Psoas muscle (tissue), 8 donors: ENCODE measurements around the gene DUSP18. TPM values are rescaled to one million over a fixed set of nuclear protein-coding genes. Genes with fewer than 3 reads are reported as not detected.

Experiments used
- ATAC-seq, 4 donors: fragments of 200-7000 bp; cut with Tn5 transposase; one replicate each; pipeline ENCODE4 v1.9.1; 2020; ENCODE audit warnings: moderate library complexity in 3 of 4, mild to moderate bottlenecking in 2 of 4
- DNase-seq, 2 donors: peaks; one replicate each; pipeline ENCODE4 v3.0.0-alpha.2; 2020
- H3K27ac ChIP-seq: fragments of 200-600 bp; one replicate; pipeline ENCODE4 v1.8.0; 2022
- H3K27me3 ChIP-seq, 3 donors: fragments of 200-600 bp in 1 of 3; one replicate each; pipeline versions ENCODE4 v1.6.1 to v1.8.0; 2013 to 2022; ENCODE audit warnings: low read length in 2 of 3, mild to moderate bottlenecking in 2 of 3, moderate library complexity in 1 of 3; ENCODE audit not compliant: insufficient read depth in 3 of 3
- H3K36me3 ChIP-seq, 2 donors: fragments of 200-600 bp in 1 of 2; one replicate each; pipeline versions ENCODE4 v1.6.1 to v1.8.0; 2013 to 2022; ENCODE audit warnings: low read depth in 1 of 2, mild to moderate bottlenecking in 1 of 2, moderate library complexity in 1 of 2; ENCODE audit not compliant: insufficient read depth in 1 of 2
- H3K4me1 ChIP-seq: fragments of 200-600 bp; one replicate; pipeline ENCODE4 v1.8.0; 2022
- H3K4me3 ChIP-seq: fragments of 200-600 bp; one replicate; pipeline ENCODE4 v1.8.0; 2022; ENCODE audit warnings: mild to moderate bottlenecking
- H3K9me3 ChIP-seq: fragments of 200-600 bp; one replicate; pipeline ENCODE4 v1.8.0; 2022
- WGBS, 3 donors: extraction: QIAGEN DNeasy Blood & Tissue Kit; methylation state at CpG; one replicate each; pipeline versions ENCODE4 v1.1.6 to v1.1.7; 2013; 5-methylcytosine and 5-hydroxymethylcytosine counted together
- intact Hi-C, 2 donors: fragments of 100-400 bp; cut with DNase I; formaldehyde crosslinking; loops; one replicate each; pipeline versions ENCODE4 v1.11.0 to v1.14.2; 2022
- polyA plus RNA-seq, 3 donors: library from polyadenylated mRNA; stranded (reverse); fragments of 200-250 nt; gene quantifications; one replicate each; pipeline ENCODE4 v1.2.3, GENCODE V29; 2013
- total RNA-seq, 4 donors: library from RNA; stranded (reverse); fragmentation: NEBNext Ultra II Directional in 2 of 4; extraction: Animal tissue kit (Norgen Biotek cat#: 25700) in 2 of 4; gene quantifications; one replicate each; pipeline versions ENCODE4 v1.2.1 to v1.2.4, GENCODE V29; 2021 to 2023
- TF ChIP-seq, protein P1 (sequence below): fragments of 200-600 bp; IDR thresholded peaks from one replicate; pipeline ENCODE4 v1.8.0; 2022; ENCODE audit warnings: antibody characterized with exemption
- donor health status: healthy with polysubstance abuse.
- donor health status: DM: no; HTN: no; CAD: no; lungs with moderate emphysema.
- donor health status: Bipolar disorder and iron deficiency.
- donor health status: healthy.
- donor health status: DM: yes; HTN: yes; CAD: no.
- donor health status: DM: no; HTN: no; CAD: no.
- donor health status: DM: no; HTN: no; CAD: no.
- donor health status: DM: yes; HTN: yes; CAD: no.

The DUSP18 gene
- total and polyA plus RNA-seq, 7 donors: 0.65 to 3.8 (median 1.3) TPM

GRCh38 chr22:30665786-30666185 lies 1.9 kb downstream of the DUSP18 start:
- TF ChIP-seq, protein P1, sequence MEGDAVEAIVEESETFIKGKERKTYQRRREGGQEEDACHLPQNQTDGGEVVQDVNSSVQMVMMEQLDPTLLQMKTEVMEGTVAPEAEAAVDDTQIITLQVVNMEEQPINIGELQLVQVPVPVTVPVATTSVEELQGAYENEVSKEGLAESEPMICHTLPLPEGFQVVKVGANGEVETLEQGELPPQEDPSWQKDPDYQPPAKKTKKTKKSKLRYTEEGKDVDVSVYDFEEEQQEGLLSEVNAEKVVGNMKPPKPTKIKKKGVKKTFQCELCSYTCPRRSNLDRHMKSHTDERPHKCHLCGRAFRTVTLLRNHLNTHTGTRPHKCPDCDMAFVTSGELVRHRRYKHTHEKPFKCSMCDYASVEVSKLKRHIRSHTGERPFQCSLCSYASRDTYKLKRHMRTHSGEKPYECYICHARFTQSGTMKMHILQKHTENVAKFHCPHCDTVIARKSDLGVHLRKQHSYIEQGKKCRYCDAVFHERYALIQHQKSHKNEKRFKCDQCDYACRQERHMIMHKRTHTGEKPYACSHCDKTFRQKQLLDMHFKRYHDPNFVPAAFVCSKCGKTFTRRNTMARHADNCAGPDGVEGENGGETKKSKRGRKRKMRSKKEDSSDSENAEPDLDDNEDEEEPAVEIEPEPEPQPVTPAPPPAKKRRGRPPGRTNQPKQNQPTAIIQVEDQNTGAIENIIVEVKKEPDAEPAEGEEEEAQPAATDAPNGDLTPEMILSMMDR: no peak
- Histone ChIP-seq H3K9me3 (no peaks in the 10 kb centered on the region), H3K27me3 (no peaks in the 10 kb centered on the region), H3K4me1 (peaks cover 6% of the 10 kb centered on the region), H3K27ac (no peak overlapping the region), H3K4me3 (no peak overlapping the region), H3K36me3 (peaks cover 3 to 25% of the 10 kb centered on the region in 2 donors)
- DNase-seq: no peak
- 88 to 93% (median 89%) methylated on average over 4 of the region's 4 CpGs for WGBS, 3 donors
- intact Hi-C loops: loop anchor here in 1 of 2 donors (5.0 kb wide), 1 partner anchor 33 kb away; no protein-coding TSS in a partner anchor
- ATAC-seq: no peak

DNA sequence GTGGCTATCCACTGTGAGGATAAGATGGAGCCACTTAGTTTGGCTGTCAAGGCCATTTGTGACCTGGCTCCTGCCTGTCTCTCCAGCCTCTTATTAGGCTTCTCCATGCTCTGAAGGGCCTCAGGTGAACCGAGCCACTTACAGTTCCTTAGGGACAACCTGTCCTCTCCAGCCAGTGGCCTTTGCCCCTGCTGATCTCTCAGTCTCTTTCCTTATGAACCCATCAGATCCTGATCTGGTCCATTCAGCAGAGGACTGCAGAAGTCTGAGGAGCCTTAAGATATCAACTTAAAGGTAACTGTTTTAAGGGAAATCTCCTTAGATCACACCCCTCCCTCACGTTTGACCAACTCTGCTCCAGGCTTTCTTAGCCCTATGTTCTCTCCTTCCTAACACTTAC lies 2.4 kb downstream of the DUSP18 start:
- no peak for ATAC-seq
- H3K4me1 ChIP-seq: peaks cover 6% of the 10 kb centered on the region
- H3K27ac ChIP-seq: no peak overlapping the region
- H3K36me3 ChIP-seq: peaks cover 3 to 25% of the 10 kb centered on the region in 2 donors
- DNase-seq: no peak
- TF ChIP-seq, protein P1: no peak
- H3K27me3 ChIP-seq: no peaks in the 10 kb centered on the region
- intact Hi-C loops: loop anchor here in 1 of 2 donors (5.0 kb wide), 1 partner anchor 33 kb away; no protein-coding TSS in a partner anchor
- H3K9me3 ChIP-seq: no peaks in the 10 kb centered on the region
- 81 to 93% (median 85%) methylated on average over 2 of the region's 2 CpGs for WGBS, 3 donors
- H3K4me3 ChIP-seq: no peak overlapping the region

DNA sequence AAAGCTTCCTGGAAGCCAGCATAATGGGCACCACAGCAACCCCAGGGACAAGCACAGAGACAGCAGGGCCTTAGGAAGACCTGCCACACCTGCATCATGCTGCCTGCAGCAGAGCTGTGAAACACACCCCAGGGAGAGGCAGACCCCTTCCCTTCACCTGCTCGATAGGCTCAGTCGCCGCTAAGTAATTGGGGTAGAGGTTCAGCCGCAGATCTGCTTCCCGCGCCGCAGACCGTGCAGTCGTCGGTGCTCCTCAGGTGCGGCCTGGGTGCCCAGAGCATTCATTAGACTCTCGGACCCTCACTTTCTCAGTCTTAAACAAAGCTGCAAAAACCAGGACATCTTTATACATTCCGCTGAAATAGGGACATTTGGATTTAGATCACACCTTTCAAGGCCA lies 2.9 kb downstream of the DUSP18 start:
- Histone ChIP-seq H3K27me3 (no peaks in the 10 kb centered on the region), H3K27ac (no peak overlapping the region), H3K36me3 (peaks cover 3 to 25% of the 10 kb centered on the region in 2 donors), H3K4me3 (no peak overlapping the region), H3K4me1 (peaks cover 6% of the 10 kb centered on the region), H3K9me3 (no peaks in the 10 kb centered on the region)
- no peak for ATAC-seq
- no peak for DNase-seq
- TF ChIP-seq, protein P1: no peak
- intact Hi-C loops: loop anchor here in 1 of 2 donors (5.0 kb wide), 1 partner anchor 32 kb away; no protein-coding TSS in a partner anchor
- WGBS, 3 donors: 98% methylated on average over 13 of the region's 13 CpGs

GRCh38 chr22:30662040-30662439 lies 5.6 kb downstream of the DUSP18 start:
- H3K36me3 ChIP-seq: peaks cover 3 to 25% of the 10 kb centered on the region in 2 donors
- DNase-seq: no peak
- no peak overlapping the region for H3K27ac ChIP-seq
- ATAC-seq: no peak
- TF ChIP-seq, protein P1: no peak
- intact Hi-C loops: no loop called here
- 67 to 71% (median 69%) methylated on average over 4 of the region's 4 CpGs for WGBS, 3 donors
- no peak overlapping the region for H3K4me3 ChIP-seq
- peaks cover 6% of the 10 kb centered on the region for H3K4me1 ChIP-seq
- H3K9me3 ChIP-seq: no peaks in the 10 kb centered on the region
- no peaks in the 10 kb centered on the region for H3K27me3 ChIP-seq

GRCh38 chr22:30655532-30655931 lies 12.1 kb downstream of the DUSP18 start:
- no peak overlapping the region for H3K27ac ChIP-seq
- ATAC-seq (no peak), DNase-seq (no peak)
- no peaks in the 10 kb centered on the region for H3K36me3 ChIP-seq
- H3K4me1 ChIP-seq: no peaks in the 10 kb centered on the region
- intact Hi-C loops: no loop called here
- TF ChIP-seq, protein P1: no peak
- no peaks in the 10 kb centered on the region for H3K9me3 ChIP-seq
- WGBS, 3 donors: 79 to 83% (median 82%) methylated on average over 3 of the region's 3 CpGs
- no peaks in the 10 kb centered on the region for H3K27me3 ChIP-seq
- no peak overlapping the region for H3K4me3 ChIP-seq
